H9 (cell line): ENCODE data around the gene CAMTA1. TPM values are rescaled to one million over a fixed set of nuclear protein-coding genes. Genes with fewer than 3 reads are reported as not detected.

ENCODE experiments used
- DNase-seq: peaks from one replicate; pipeline ENCODE4 v3.0.0-alpha.2; 2017
- H2AFZ ChIP-seq: one replicate; pipeline ENCODE4 v1.6.1; 2013; ENCODE audit warnings: mild to moderate bottlenecking, low read length, control low read depth, moderate library complexity
- H2AK5ac ChIP-seq: 2 replicates; pipeline ENCODE4 v1.6.1; 2013; ENCODE audit warnings: low read length, control low read depth, mixed read lengths; ENCODE audit not compliant: insufficient read length
- H2BK120ac ChIP-seq: one replicate; pipeline ENCODE4 v1.6.1; 2013; ENCODE audit warnings: low read depth, mild to moderate bottlenecking, low read length, control low read depth, inconsistent platforms; ENCODE audit not compliant: poor library complexity, severe bottlenecking
- H2BK12ac ChIP-seq: 2 replicates; pipeline ENCODE4 v1.6.1; 2013; ENCODE audit warnings: low read length, control low read depth, mixed read lengths, low read depth; ENCODE audit not compliant: insufficient read length
- H2BK15ac ChIP-seq: 2 replicates; pipeline ENCODE4 v1.6.1; 2013; ENCODE audit warnings: low read depth, low read length, control low read depth
- H2BK20ac ChIP-seq: one replicate; pipeline ENCODE4 v1.6.1; 2013; ENCODE audit warnings: low read depth, mild to moderate bottlenecking, low read length, control low read depth, inconsistent platforms; ENCODE audit not compliant: poor library complexity, severe bottlenecking
- H2BK5ac ChIP-seq: 2 replicates; pipeline ENCODE4 v1.6.1; 2013; ENCODE audit warnings: low read length, control low read depth, mixed read lengths; ENCODE audit not compliant: insufficient read length
- H3K14ac ChIP-seq: 2 replicates; pipeline ENCODE4 v1.6.1; 2013; ENCODE audit warnings: low read length, control low read depth; ENCODE audit not compliant: insufficient read depth
- H3K18ac ChIP-seq: 2 replicates; pipeline ENCODE4 v1.6.1; 2013; ENCODE audit warnings: low read depth, mild to moderate bottlenecking, mixed read lengths, low read length, control low read depth; ENCODE audit not compliant: insufficient read length
- H3K23ac ChIP-seq: 2 replicates; pipeline ENCODE4 v1.6.1; 2013; ENCODE audit warnings: low read length, control low read depth, mixed read lengths, low read depth; ENCODE audit not compliant: insufficient read length
- H3K23me2 ChIP-seq: 2 replicates; pipeline ENCODE4 v1.6.1; 2013; ENCODE audit warnings: low read depth, mild to moderate bottlenecking, mixed read lengths, low read length, control low read depth; ENCODE audit not compliant: insufficient read length, poor library complexity, severe bottlenecking
- H3K27ac ChIP-seq: 2 replicates; pipeline ENCODE4 v1.5.1; 2013; ENCODE audit warnings: low read length, control low read depth, mixed read lengths, low read depth; ENCODE audit not compliant: insufficient read length
- H3K27me3 ChIP-seq: 2 replicates; pipeline ENCODE4 v1.6.1; 2013; ENCODE audit warnings: low read length, control low read depth, inconsistent platforms; ENCODE audit not compliant: insufficient read depth
- H3K4ac ChIP-seq: 2 replicates; pipeline ENCODE4 v1.6.1; 2013; ENCODE audit warnings: low read depth, mild to moderate bottlenecking, control low read depth, inconsistent platforms, low read length, moderate library complexity
- H3K4me1 ChIP-seq: 2 replicates; pipeline ENCODE4 v1.6.1; 2013; ENCODE audit warnings: low read length, control low read depth, inconsistent platforms; ENCODE audit not compliant: insufficient read depth
- H3K4me2 ChIP-seq: 2 replicates; pipeline ENCODE4 v1.6.1; 2013; ENCODE audit warnings: low read length, control low read depth, mixed read lengths; ENCODE audit not compliant: insufficient read length, insufficient read depth
- H3K56ac ChIP-seq: 2 replicates; pipeline ENCODE4 v1.6.1; 2013; ENCODE audit warnings: low read depth, mild to moderate bottlenecking, mixed read lengths, low read length, control low read depth; ENCODE audit not compliant: insufficient read length
- H3K79me1 ChIP-seq: 2 replicates; pipeline ENCODE4 v1.6.1; 2013; ENCODE audit warnings: low read depth, mild to moderate bottlenecking, moderate library complexity, low read length, control low read depth, inconsistent platforms; ENCODE audit not compliant: insufficient read depth, poor library complexity, severe bottlenecking
- H3K79me2 ChIP-seq: 2 replicates; pipeline ENCODE4 v1.6.1; 2013; ENCODE audit warnings: low read length, control low read depth, inconsistent platforms; ENCODE audit not compliant: insufficient read depth
- H3K9ac ChIP-seq: 2 replicates; pipeline ENCODE4 v1.6.1; 2013; ENCODE audit warnings: low read length, control low read depth, mixed read lengths; ENCODE audit not compliant: insufficient read length; ENCODE audit errors: extremely low read depth
- H3K9me3 ChIP-seq: one replicate; pipeline ENCODE4 v1.6.1; 2013; ENCODE audit warnings: low read depth, low read length, inconsistent platforms; ENCODE audit not compliant: control insufficient read depth
- H3T11ph ChIP-seq: one replicate; pipeline ENCODE4 v1.6.1; 2013; ENCODE audit warnings: mild to moderate bottlenecking, low read length, control low read depth, inconsistent platforms
- H4K20me1 ChIP-seq: one replicate; pipeline ENCODE4 v1.6.1; 2013; ENCODE audit not compliant: control insufficient read depth, insufficient read length, insufficient read depth
- H4K5ac ChIP-seq: 2 replicates; pipeline ENCODE4 v1.6.1; 2013; ENCODE audit warnings: low read depth, mild to moderate bottlenecking, mixed read lengths, low read length, control low read depth; ENCODE audit not compliant: insufficient read length
- H4K8ac ChIP-seq: replicated peaks from 2 replicates; pipeline ENCODE4 v1.6.1; 2013; ENCODE audit warnings: low read length, control low read depth, mixed read lengths, low read depth; ENCODE audit not compliant: insufficient read length
- H4K91ac ChIP-seq: 2 replicates; pipeline ENCODE4 v1.6.1; 2013; ENCODE audit warnings: low read depth, mild to moderate bottlenecking, moderate library complexity, mixed read lengths, low read length, control low read depth; ENCODE audit not compliant: insufficient read length
- H3K27ac Mint-ChIP-seq, 3 experiments: 2 replicates in 2 of 3; 3 replicates in 1 of 3; pipeline ENCODE4 v1.8.0; 2020 to 2021; ENCODE audit warnings: mixed read lengths in 3 of 3, mild to moderate bottlenecking in 1 of 3, moderate library complexity in 1 of 3
- H3K27me3 Mint-ChIP-seq: 2 replicates; pipeline ENCODE4 v1.8.0; 2021; ENCODE audit warnings: low read depth, mild to moderate bottlenecking, moderate library complexity, mixed read lengths
- H3K36me3 Mint-ChIP-seq, 3 experiments: 2 replicates in 2 of 3; 3 replicates in 1 of 3; pipeline ENCODE4 v1.8.0; 2020 to 2021; ENCODE audit warnings: low read depth in 3 of 3, mixed read lengths in 3 of 3; ENCODE audit not compliant: insufficient read depth in 1 of 3
- H3K4me1 Mint-ChIP-seq, 2 experiments: 2 replicates each; pipeline ENCODE4 v1.8.0; 2020; ENCODE audit warnings: mixed read lengths in 2 of 2
- H3K4me3 Mint-ChIP-seq, 2 experiments: 2 replicates in 1 of 2; 3 replicates in 1 of 2; pipeline ENCODE4 v1.8.0; 2020 to 2021; ENCODE audit warnings: mild to moderate bottlenecking in 2 of 2, mixed read lengths in 2 of 2, moderate library complexity in 1 of 2
- H3K9me3 Mint-ChIP-seq, 2 experiments: 2 replicates in 1 of 2; 3 replicates in 1 of 2; pipeline ENCODE4 v1.8.0; 2020; ENCODE audit warnings: mild to moderate bottlenecking in 2 of 2, mixed read lengths in 2 of 2, moderate library complexity in 1 of 2
- CTCF ChIP-seq: fragments of 200-600 bp; sonication (generic); conservative IDR thresholded peaks from 3 replicates; pipeline ENCODE4 v1.8.0; 2021; ENCODE audit warnings: antibody characterized with exemption, mild to moderate bottlenecking
- WGBS: extraction: QIAGEN DNeasy Blood & Tissue Kit; methylation state at CpG from one replicate; pipeline ENCODE4 v1.1.7; 2013; ENCODE audit warnings: missing lambda C conversion rate, low lambda C conversion rate, mixed read lengths; ENCODE audit not compliant: insufficient read length; ENCODE audit errors: extremely low coverage; 5-methylcytosine and 5-hydroxymethylcytosine counted together
- total RNA-seq: library from RNA; stranded (reverse); gene quantifications from 2 replicates; pipeline ENCODE4 v1.2.1, GENCODE V29; 2021

Gene CAMTA1
- total RNA-seq, 1 experiment from 2014 or later = 115 TPM

- no peaks in the 10 kb centered on the region for H3K9me3 ChIP-seq
- H3K23me2 ChIP-seq = no peaks in the 10 kb centered on the region
- H2BK15ac ChIP-seq = no peak overlapping the region
- H3K27ac ChIP-seq = no peak overlapping the region
- no peak overlapping the region for H3K56ac ChIP-seq
- peaks cover 2 to 7% of the 10 kb centered on the region in 2 experiments; a peak in 1 of 4 replicates for H3K4me1 Mint-ChIP-seq
- no peak overlapping the region for H3K23ac ChIP-seq
- H3K4me2 ChIP-seq = no peak overlapping the region
- H2BK12ac ChIP-seq = no peak overlapping the region
- H2AFZ ChIP-seq = no peak overlapping the region
- H4K5ac ChIP-seq = no peak overlapping the region
- no peak for DNase-seq
- no peak overlapping the region for H2BK20ac ChIP-seq
- no peak overlapping the region for H2BK120ac ChIP-seq
- no peak overlapping the region for H3K18ac ChIP-seq
- no peak overlapping the region for H3K4me3 Mint-ChIP-seq
- no peak for TF ChIP-seq CTCF
- H3K36me3 Mint-ChIP-seq = no peaks in the 10 kb centered on the region
- H3K27me3 ChIP-seq = no peaks in the 10 kb centered on the region
- H3K79me2 ChIP-seq = 0 out of 2 replicates have a peak, but pooled peaks cover 2% of the 10 kb centered on the region
- H3K14ac ChIP-seq = no peak overlapping the region
- no peaks in the 10 kb centered on the region for H3K79me1 ChIP-seq
- H3K27me3 Mint-ChIP-seq = peaks cover 8% of the 10 kb centered on the region
- H3K9ac ChIP-seq = no peak overlapping the region
- H3K27ac Mint-ChIP-seq = no peak overlapping the region
- H4K8ac ChIP-seq = no peak overlapping the region
- H2BK5ac ChIP-seq = no peak overlapping the region
- H3K4me1 ChIP-seq = no peaks in the 10 kb centered on the region
- no peak overlapping the region for H3T11ph ChIP-seq
- WGBS = no CpG with 5 or more reads among the region's 10 CpGs
- H4K20me1 ChIP-seq = no peaks in the 10 kb centered on the region
- no peak overlapping the region for H4K91ac ChIP-seq
- no peak overlapping the region for H3K4ac ChIP-seq
- no peak overlapping the region for H2AK5ac ChIP-seq
- H3K9me3 Mint-ChIP-seq = no peaks in the 10 kb centered on the region; a peak in 1 of 5 replicates
Measured at GRCh38 chr1:7093297-7093696, 308.0 kb downstream of the CAMTA1 start.
